NCI-H146 treated with DMSO at 0.1 percent for 48 hours (cell line): ENCODE data around the gene RBBP4.
"Not testable (repeated sequence)": the region's sequence is repeated elsewhere in the genome, so short reads cannot be mapped to it uniquely, and the experiment has no call there.

Experiments
- DNase-seq: peaks from one replicate; lab custom pipeline; 2025; ENCODE audit not compliant: unreplicated experiment; lab: John Stamatoyannopoulos, UW

The RBBP4 gene

GRCh38 chr1:32693455-32694174 lies 42.6 kb downstream of the RBBP4 start:
- DNase-seq = no peak

GRCh38 chr1:32695098-32695904 lies 44.3 kb downstream of the RBBP4 start:
- DNase-seq = no peak

DNA sequence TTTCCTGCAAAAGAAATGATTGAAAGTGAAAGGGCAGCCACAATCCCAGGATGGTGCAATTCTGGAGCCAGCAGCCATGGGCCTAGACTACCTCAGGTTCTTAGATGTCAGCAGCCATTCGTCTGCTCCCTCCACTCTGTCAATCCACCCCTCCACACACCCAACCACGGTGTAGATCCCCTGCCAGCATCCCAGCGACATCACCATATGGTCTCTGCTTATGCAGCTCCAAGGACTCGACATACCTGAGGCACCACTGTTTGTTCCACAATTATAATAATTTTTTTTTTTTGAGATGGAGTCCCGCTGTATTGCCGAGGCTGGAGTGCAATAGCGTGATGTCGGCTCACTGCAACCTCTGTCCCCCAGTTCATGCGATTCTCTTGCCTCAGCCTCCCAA lies 45.0 kb downstream of the RBBP4 start:
- DNase-seq = no peak

DNA sequence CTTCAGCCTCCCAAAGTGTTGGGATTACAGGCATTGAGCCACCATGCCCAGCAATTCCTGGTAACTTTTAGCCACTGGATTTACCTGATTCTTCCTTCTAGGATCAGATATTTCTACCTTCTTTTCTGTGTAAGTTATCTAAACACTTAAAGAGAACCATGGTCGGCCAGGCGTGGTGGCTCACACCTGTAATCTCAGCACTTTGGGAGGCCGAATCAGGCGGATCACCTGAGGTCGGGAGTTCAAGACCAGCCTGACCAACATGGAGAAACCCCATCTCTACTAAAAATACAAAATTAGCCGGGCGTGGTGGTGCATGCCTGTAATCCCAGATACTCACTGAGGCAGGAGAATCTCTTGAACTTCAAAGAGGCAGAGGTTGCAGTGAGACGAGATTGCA lies 46.0 kb downstream of the RBBP4 start:
- not testable (repeated sequence) for DNase-seq

DNA sequence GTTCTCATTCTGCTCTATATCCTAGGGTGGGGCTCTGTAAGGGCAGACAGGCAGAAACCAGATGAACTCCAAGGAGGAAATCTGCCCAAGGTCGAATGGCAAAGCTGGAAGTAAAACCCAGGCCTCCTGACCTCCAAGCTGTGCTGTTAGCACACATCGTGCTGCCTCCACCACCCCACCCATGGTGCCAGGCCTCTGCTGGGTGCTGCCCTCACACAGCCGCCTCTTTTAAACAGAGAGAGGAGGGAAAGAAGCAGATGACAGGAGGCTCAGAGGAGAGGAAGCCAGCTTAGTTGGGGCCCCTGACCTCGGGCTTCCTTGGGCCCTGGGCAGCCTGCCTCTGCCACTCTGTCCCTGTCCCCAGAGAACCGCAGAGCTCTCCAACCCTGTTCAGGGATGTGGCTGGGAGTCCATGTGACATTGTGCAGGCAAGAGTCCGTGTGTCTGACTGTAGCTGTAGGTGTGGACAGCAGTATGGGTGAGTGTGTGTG lies 50.5 kb downstream of the RBBP4 start:
- DNase-seq = no peak

DNA sequence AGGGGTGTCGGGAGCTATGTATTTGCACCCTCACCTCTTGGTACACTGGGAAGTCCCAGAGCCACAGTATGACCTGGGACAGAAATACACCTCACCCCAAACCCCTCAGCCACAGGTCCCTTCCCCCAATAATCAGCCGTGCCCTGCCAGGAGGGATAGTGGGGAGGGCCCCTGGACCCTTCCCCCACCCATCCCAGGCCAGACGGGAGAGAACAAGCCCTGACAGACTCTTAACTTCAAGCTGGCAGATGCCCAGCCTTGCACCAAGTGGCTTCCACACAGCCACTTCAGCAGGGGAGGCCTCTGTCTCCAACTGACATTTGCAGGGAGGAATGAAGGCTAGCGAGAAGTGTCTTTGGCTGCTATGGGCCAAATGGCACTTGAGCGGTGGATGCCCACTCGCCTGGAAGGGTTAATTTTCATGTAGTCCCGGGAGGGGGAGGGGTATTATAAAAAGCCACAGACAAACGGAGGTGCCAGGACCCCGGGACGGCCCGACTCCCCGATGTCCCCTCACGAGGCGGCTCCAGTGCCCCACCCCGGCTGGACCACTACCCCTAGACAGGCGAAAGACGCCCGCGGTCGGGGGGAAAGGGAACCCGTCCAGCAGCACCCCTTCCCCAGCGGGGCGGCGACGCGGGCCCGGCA lies 51.1 kb downstream of the RBBP4 start:
- DNase-seq = no peak

DNA sequence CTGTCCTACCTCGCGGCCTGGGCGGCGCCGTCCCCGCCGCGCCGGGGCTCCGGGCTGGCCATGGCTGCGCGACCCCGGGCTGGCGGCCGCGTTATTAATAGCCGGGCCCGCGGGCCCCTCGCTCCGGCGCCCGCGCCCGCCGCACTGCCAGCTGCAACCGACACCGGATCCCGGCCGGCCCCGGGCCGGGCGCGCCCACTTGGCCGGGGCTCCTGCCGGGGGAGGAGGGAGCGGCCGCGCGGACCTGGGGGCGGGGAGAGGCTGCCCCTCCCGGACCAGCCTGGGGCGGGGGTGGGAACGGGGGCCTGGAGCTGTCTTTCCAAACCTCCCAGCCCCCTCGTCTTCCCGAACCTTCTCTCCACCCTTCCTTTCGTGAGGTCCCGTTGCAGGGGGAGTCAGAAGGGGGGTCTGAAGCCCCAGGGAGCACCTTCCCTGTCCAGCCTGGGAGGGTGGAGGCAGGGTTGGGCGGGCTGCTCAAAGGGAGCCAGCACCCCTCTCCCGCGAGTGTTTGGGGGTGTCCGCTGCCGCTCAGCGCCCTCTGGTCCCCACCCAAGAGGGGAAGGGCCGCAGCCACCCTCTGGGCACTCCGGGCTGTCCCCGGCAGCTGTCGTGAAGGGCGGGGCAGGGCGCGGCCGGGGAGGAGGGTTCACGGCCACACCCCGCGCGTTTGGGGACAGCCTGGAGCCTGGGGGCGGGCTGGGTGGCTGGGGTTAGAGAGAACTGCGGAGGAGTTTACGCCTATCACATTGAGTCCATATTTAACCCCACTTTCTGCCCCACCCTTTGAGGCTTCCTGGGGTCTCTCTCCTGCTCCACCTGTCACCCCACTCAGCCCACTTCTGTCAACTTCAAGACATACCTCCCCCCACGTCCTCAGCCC lies 51.8 kb downstream of the RBBP4 start, which contains the start of gene SYNC:
SYNC (minus strand) TSS at position 172 of the 880 bp plus-strand sequence; CDS start at position 62, 110 bp downstream.
- DNase-seq = no peak

DNA sequence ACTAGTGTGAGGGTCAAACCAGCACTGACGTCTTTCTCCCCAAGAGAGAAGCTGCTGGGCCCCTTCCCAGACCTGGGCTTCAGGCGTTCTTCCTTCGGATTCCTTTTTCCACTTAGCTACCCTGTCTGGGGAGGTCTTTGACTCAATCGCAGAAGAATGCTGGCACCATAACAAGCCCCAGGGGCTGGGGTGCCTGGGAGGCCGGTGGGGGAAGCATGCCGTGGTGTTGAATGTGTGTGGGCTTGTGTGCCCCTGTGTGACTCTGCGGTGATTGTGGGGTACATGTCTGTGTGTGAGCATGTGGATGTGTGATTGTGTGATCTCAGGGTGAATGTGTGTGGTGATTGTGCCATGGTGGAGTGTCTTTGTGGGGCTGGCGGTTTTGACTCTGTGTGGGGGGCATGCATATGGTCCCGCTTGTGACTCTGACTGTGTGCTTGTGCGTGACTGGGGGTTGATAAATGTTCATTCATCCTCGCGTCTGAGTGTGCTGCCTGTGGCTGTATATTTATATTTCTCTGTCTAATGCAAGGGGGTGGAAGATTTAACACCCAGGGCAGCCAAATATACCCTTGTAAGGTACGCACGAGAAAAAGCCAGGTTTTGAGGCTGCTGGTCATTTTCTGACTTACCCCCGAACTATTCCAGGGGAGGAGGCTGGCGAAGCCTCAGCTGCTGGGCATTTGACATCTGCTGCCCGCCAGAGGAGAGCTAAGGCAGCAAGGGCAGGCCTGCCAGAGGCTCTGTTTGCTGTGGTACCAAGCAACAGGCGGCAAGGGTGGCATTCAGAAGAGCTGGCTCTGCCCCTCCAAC lies 52.7 kb downstream of the RBBP4 start:
- DNase-seq = no peak

GRCh38 chr1:32705516-32705915 lies 54.5 kb downstream of the RBBP4 start:
- no peak for DNase-seq

DNA sequence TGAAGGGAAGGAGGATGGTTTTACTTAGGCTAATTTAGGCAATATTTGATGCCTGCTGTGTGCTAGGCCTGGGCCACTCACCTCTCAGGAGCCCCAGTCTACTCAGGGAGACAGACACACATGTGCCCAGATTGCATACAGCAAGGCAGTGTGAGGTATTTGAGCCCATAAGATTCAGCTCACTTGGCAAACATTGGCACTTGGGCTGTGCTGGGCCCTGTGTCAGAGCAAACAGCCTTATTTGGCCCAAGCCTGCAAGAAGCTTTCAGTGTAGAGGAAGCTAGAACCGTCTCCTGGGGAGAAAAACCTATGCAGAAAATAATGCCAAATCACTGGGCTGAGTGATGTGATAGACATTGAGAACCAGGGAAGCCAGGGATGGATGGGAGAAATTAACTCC lies 55.5 kb downstream of the RBBP4 start:
- no peak for DNase-seq

DNA sequence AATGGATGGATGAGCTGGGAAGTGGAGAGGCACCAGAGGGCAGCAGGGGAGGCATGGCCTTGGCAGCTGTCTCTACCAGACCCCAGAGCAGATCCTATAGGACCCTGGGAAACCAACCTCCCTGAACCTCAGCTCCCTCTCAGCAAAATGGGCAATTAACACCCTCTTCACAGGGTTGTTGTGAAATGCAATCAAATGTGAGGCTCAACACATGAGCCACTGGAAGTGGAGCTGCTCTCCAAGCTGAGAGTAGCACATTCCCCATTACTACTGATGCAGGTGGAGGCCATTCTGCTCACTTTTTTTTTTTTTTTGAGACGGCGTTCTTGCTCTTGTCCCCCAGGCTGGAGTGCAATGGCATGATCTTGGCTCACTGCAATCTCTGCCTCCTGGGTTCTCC lies 58.1 kb downstream of the RBBP4 start:
- DNase-seq = no peak

GRCh38 chr1:32709476-32709875 lies 58.5 kb downstream of the RBBP4 start:
- DNase-seq = no peak

GRCh38 chr1:32711221-32711620 lies 60.2 kb downstream of the RBBP4 start:
- DNase-seq = not testable (repeated sequence)

DNA sequence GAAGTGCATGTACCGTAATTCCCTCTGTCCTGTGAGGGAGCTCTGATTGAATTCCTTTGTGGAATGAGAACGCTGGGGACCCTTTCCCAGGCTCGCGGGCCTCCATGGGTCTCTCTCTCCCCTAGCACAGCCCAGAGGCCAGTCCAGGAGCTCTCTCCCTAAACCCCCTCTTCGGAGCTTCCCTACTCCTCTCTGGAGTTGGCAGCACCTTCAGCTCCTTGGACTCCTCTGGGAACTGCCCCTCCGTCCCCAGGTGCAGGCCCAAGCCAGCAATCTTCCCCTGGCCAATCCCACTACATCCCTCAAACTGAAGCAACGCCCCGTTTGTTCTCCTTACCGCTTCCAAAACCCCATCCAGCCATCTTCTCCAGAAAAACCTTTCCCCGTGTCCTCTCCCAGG lies 62.1 kb downstream of the RBBP4 start:
- DNase-seq = no peak

DNA sequence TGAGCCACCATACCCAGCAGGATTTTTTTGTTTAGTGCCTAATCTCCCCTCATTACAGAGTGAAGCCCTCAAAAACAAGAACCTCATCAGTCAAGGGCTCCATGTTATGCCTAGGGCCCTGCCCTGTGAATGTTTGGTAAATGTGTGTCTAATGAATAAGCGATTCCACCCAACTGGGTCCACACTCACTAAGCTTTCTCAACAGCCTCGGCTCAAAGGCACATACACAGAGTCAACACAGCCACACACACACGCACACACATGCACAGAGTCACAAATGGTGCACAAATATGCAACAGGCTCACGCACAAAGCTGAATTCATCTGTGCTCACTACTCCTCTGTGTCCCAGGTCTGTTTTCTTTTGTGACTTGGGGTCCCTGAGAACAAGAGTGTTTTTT lies 63.3 kb downstream of the RBBP4 start:
- DNase-seq = no peak

DNA sequence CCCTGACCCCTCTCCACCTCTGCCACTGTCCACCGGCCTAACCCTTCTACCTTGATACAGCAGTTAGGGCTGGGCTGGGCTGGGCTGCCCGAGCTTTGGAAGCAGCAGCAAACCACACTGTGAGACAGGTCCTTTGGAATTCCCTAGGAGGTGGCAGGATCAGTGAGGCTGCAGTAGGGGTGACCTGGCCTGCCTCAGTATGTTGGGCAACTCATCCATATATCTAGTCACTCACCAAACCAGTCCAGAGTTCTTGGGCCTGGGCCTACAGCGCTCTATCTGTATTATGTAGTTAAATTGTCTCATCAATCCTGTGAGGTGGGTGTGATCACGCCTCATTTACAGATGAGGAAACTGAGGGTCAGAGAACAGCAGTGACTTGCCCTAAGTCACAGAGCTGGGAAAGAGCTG lies 64.9 kb downstream of the RBBP4 start:
- no peak for DNase-seq

DNA sequence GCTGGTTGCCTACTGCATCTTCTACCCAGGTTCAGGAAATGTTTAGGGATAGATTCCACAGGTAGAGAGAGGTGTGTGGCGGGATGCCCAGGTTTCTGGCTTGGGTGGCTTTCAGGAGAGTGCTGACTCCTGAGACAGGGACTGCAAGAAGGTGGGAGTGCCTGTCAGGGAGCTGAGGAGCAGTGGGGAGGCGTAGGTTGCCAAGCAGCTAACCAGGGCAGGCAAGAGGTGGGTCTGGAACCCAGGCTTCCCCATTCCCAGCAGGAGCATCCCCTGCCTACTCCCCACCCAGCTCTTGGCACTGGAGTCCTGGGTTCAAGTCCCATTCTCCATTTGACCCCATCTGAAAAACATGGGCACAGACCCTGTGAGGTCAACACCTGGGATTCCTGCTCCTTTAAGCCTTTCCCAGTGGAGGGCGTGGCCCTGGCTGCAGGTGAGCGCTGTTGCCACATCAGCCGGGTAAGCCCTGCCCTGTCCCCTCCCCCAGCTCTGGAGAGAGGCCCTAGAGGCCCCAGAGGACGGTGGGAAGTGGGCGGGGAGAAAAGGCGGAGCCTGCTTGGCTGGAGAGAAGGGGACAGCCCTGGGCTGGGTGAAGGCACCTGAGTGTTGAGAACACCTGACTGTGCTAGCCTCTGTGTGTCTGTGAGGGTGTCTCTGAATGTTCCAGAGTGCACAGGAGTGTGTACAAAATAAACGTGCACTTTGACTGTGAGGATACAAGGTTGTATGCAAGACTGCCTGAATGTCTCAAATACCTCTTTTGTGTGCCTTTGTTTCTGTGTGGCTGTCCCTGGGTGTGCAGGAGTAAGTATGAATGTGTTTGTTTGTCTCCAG lies 65.5 kb downstream of the RBBP4 start:
- peak; percentile 73 for DNase-seq

- no peak for DNase-seq
These were observed 66.5 kb downstream of the RBBP4 start for GRCh38 chr1:32717503-32717902.

DNA sequence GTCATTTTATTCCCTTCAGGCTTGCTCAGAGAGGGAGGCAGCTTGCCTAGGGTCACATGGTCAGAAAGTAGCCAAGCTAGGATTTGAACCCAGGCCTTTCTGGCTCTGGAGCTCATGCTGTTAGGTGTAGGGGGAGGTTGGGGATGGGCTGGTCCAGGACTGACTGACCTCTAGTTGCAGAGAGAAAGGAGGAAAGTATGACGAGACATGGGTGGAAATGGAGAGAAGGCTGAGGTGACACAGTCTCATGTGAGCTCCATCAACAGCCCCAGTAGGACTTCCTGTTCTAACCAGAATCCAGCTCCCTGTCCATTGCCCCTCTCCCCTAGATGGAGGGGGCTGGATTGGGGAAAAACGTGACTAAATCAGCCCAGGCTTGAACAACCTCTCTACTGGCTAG lies 67.0 kb downstream of the RBBP4 start:
- no peak for DNase-seq
